Loucy (cell line): Measurements from ENCODE around the gene FAM131C.

Experiments
- H2AFZ ChIP-seq: fragments of 200-600 bp; sonication (generic); 2 replicates; pipeline ENCODE4 v1.6.0; 2016; ENCODE audit warnings: antibody characterized with exemption, mild to moderate bottlenecking, low read length, moderate library complexity
- H3F3A ChIP-seq: fragments of 200-600 bp; 2 replicates; pipeline ENCODE4 v1.6.0; 2016; ENCODE audit warnings: antibody characterized with exemption, low read depth, mild to moderate bottlenecking
- H3K27me3 ChIP-seq: fragments of 200-600 bp; sonication (generic); 2 replicates; pipeline ENCODE4 v1.6.1; 2014; ENCODE audit warnings: low read length, mild to moderate bottlenecking; ENCODE audit not compliant: insufficient read depth, poor library complexity, severe bottlenecking
- H3K36me3 ChIP-seq: fragments of 200-600 bp; sonication (generic); 2 replicates; pipeline ENCODE4 v1.6.1; 2016; ENCODE audit warnings: low read length; ENCODE audit not compliant: insufficient read depth
- H3K4me1 ChIP-seq: fragments of 200-600 bp; sonication (generic); 2 replicates; pipeline ENCODE4 v1.5.1; 2014; ENCODE audit warnings: low read length, mild to moderate bottlenecking; ENCODE audit not compliant: insufficient read depth, poor library complexity, severe bottlenecking
- H3K4me2 ChIP-seq: fragments of 200-600 bp; sonication (generic); 2 replicates; pipeline ENCODE4 v1.6.0; 2014; ENCODE audit warnings: antibody characterized with exemption, low read length, low read depth, mild to moderate bottlenecking; ENCODE audit not compliant: poor library complexity, severe bottlenecking
- H3K4me3 ChIP-seq: fragments of 200-600 bp; sonication (generic); 2 replicates; pipeline ENCODE4 v1.5.1; 2014; ENCODE audit warnings: low read length, mild to moderate bottlenecking, mixed read lengths; ENCODE audit not compliant: poor library complexity, severe bottlenecking
- H3K79me2 ChIP-seq: fragments of 200-600 bp; sonication (generic); 2 replicates; pipeline ENCODE4 v1.6.1; 2014; ENCODE audit warnings: low read length; ENCODE audit not compliant: insufficient read depth
- H3K9ac ChIP-seq: fragments of 200-600 bp; sonication (generic); 2 replicates; pipeline ENCODE4 v1.6.0; 2014; ENCODE audit warnings: mild to moderate bottlenecking, low read depth, low read length, moderate library complexity; ENCODE audit not compliant: poor library complexity, severe bottlenecking
- H3K9me2 ChIP-seq: fragments of 200-600 bp; sonication (generic); replicated peaks from 2 replicates; pipeline ENCODE4 v1.6.1; 2016; ENCODE audit warnings: low read depth, low read length, mixed read lengths
- H3K9me3 ChIP-seq: fragments of 200-600 bp; sonication (generic); 2 replicates; pipeline ENCODE4 v1.6.1; 2014; ENCODE audit warnings: mild to moderate bottlenecking, antibody characterized with exemption, low read length, low read depth; ENCODE audit not compliant: insufficient read depth
- H4K20me1 ChIP-seq: fragments of 200-600 bp; sonication (generic); 2 replicates; pipeline ENCODE4 v1.6.0; 2014; ENCODE audit warnings: antibody characterized with exemption, low read length, mild to moderate bottlenecking; ENCODE audit not compliant: insufficient read depth, poor library complexity, severe bottlenecking
- EZH2phosphoT487 ChIP-seq: fragments of 200-600 bp; IDR thresholded peaks from 2 replicates; pipeline ENCODE4 v1.6.1; 2018; ENCODE audit warnings: antibody characterized with exemption, mild to moderate bottlenecking, moderate library complexity, borderline replicate concordance
- TF ChIP-seq, protein P1 (sequence below): fragments of 200-600 bp; sonication (generic); conservative IDR thresholded peaks from 2 replicates; pipeline ENCODE4 v1.5.1; 2014; ENCODE audit warnings: mild to moderate bottlenecking, antibody characterized with exemption, low read length

The FAM131C gene

DNA sequence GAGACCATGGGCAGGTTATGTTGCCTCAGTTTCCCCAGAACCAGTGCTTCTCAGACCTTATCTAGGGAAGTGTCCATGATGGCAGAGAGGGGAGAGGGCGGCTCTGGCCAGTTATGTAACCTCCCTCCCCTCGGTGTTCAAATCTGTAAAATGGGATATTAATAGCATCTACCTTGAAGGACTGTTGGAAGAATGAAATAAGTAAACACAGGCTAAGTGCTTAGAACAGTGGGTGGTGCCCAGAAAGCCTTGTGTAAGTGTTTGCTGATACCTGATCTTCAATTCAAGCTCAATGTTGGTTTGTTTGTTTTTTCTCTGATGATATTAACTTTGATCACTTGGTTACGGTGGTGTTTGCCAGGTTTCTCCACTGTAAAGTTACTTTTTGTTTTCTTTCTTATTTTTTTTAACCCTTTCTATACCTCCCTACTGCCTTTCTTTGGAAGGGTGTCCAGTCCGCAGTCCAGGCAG lies 47.5 kb upstream of the FAM131C start:
- H4K20me1 ChIP-seq = no peaks in the 10 kb centered on the region
- H2AFZ ChIP-seq = no peak overlapping the region
- H3K9me3 ChIP-seq = no peaks in the 10 kb centered on the region
- no peak overlapping the region for H3K4me3 ChIP-seq
- H3K27me3 ChIP-seq = no peaks in the 10 kb centered on the region
- H3K9ac ChIP-seq = no peak overlapping the region
- no peak overlapping the region for H3K4me2 ChIP-seq
- H3K79me2 ChIP-seq = no peaks in the 10 kb centered on the region
- no peaks in the 10 kb centered on the region for H3K4me1 ChIP-seq
- H3K9me2 ChIP-seq = no peaks in the 10 kb centered on the region
- H3K36me3 ChIP-seq = no peaks in the 10 kb centered on the region
- TF ChIP-seq, protein P1, sequence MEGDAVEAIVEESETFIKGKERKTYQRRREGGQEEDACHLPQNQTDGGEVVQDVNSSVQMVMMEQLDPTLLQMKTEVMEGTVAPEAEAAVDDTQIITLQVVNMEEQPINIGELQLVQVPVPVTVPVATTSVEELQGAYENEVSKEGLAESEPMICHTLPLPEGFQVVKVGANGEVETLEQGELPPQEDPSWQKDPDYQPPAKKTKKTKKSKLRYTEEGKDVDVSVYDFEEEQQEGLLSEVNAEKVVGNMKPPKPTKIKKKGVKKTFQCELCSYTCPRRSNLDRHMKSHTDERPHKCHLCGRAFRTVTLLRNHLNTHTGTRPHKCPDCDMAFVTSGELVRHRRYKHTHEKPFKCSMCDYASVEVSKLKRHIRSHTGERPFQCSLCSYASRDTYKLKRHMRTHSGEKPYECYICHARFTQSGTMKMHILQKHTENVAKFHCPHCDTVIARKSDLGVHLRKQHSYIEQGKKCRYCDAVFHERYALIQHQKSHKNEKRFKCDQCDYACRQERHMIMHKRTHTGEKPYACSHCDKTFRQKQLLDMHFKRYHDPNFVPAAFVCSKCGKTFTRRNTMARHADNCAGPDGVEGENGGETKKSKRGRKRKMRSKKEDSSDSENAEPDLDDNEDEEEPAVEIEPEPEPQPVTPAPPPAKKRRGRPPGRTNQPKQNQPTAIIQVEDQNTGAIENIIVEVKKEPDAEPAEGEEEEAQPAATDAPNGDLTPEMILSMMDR = no peak
- TF ChIP-seq EZH2phosphoT487 = no peak
- H3F3A ChIP-seq = no peaks in the 10 kb centered on the region

GRCh38 chr1:16120407-16120806 lies 47.0 kb upstream of the FAM131C start:
- Histone ChIP-seq H3K9me3 (no peaks in the 10 kb centered on the region), H3K4me1 (no peaks in the 10 kb centered on the region), H3K9ac (no peak overlapping the region), H3K4me3 (no peak overlapping the region), H3K79me2 (no peaks in the 10 kb centered on the region), H3K9me2 (no peaks in the 10 kb centered on the region), H3K27me3 (no peaks in the 10 kb centered on the region), H4K20me1 (no peaks in the 10 kb centered on the region), H2AFZ (no peak overlapping the region), H3K4me2 (no peak overlapping the region), H3F3A (no peaks in the 10 kb centered on the region), H3K36me3 (no peaks in the 10 kb centered on the region)
- TF ChIP-seq, protein P1 = no peak
- no peak for TF ChIP-seq EZH2phosphoT487

- Histone ChIP-seq H3K4me2 (no peak overlapping the region), H3K9me2 (no peaks in the 10 kb centered on the region), H4K20me1 (no peaks in the 10 kb centered on the region), H3K27me3 (no peaks in the 10 kb centered on the region), H3K79me2 (no peaks in the 10 kb centered on the region), H3K9ac (no peak overlapping the region), H3K9me3 (no peaks in the 10 kb centered on the region), H2AFZ (no peak overlapping the region), H3K4me3 (no peak overlapping the region), H3F3A (no peaks in the 10 kb centered on the region), H3K36me3 (no peaks in the 10 kb centered on the region), H3K4me1 (no peaks in the 10 kb centered on the region)
- TF ChIP-seq, protein P1 = no peak
- no peak for TF ChIP-seq EZH2phosphoT487
Observed at GRCh38 chr1:16119926-16120325, 46.5 kb upstream of the FAM131C start.
